Esophagus (tissue), 2 donors: Measurements from ENCODE around the gene ABHD8. TPM values are rescaled to one million over a fixed set of nuclear protein-coding genes. Genes with fewer than 3 reads are reported as not detected.
A peak's percentile ranks its signal among the peaks of the same experiment; 100 is the strongest.

Experiments
- H3K27ac ChIP-seq, 2 donors: one replicate each; pipeline ENCODE4 v1.5.1; 2013; ENCODE audit warnings: low read depth in 2 of 2, mild to moderate bottlenecking in 2 of 2, inconsistent platforms in 1 of 2, low read length in 1 of 2, moderate library complexity in 1 of 2
- H3K27me3 ChIP-seq, 2 donors: one replicate each; pipeline ENCODE4 v1.6.1; 2013; ENCODE audit warnings: low read length in 2 of 2, control low read depth in 1 of 2, mild to moderate bottlenecking in 1 of 2; ENCODE audit not compliant: insufficient read depth in 2 of 2, control insufficient read depth in 1 of 2
- H3K36me3 ChIP-seq, 2 donors: one replicate each; pipeline ENCODE4 v1.6.1; 2013; ENCODE audit warnings: low read length in 1 of 2; ENCODE audit not compliant: control insufficient read depth in 2 of 2, insufficient read depth in 2 of 2
- H3K4me1 ChIP-seq, 2 donors: one replicate each; pipeline ENCODE4 v1.6.1; 2013; ENCODE audit warnings: low read length in 1 of 2; ENCODE audit not compliant: control insufficient read depth in 2 of 2, insufficient read depth in 2 of 2
- H3K4me3 ChIP-seq, 2 donors: one replicate each; pipeline ENCODE4 v1.5.1; 2013; ENCODE audit warnings: low read length in 2 of 2, mild to moderate bottlenecking in 2 of 2, low read depth in 1 of 2, moderate library complexity in 1 of 2
- H3K9me3 ChIP-seq, 2 donors: one replicate each; pipeline ENCODE4 v1.6.1; 2013; ENCODE audit warnings: mild to moderate bottlenecking in 2 of 2, low read depth in 1 of 2, low read length in 1 of 2, moderate library complexity in 1 of 2; ENCODE audit not compliant: control insufficient read depth in 2 of 2, insufficient read depth in 1 of 2
- WGBS, 2 donors: extraction: QIAGEN DNeasy Blood & Tissue Kit; methylation state at CpG; one replicate each; pipeline ENCODE4 v1.1.7; 2013; 5-methylcytosine and 5-hydroxymethylcytosine counted together
- polyA plus RNA-seq, 2 donors: library from polyadenylated mRNA; stranded (reverse); fragments of 200-250 nt; gene quantifications; one replicate each; pipeline ENCODE4 v1.2.3, GENCODE V29; 2013
- donor health status: healthy with polysubstance abuse.
- donor health status: Bipolar disorder and iron deficiency.

The ABHD8 gene
- polyA plus RNA-seq, 2 donors, result 3.4 to 4.5 TPM

- 8 to 11% methylated on average over 68 to 94 of the region's 94 CpGs for WGBS, 2 donors
- peak overlapping the region; percentile 64 to 76 for H3K27ac ChIP-seq
- H3K4me1 ChIP-seq, result peaks cover 8 to 19% of the 10 kb centered on the region in 2 donors
- H3K4me3 ChIP-seq, result peak overlapping the region; percentile 32 to 39
- peaks cover 0 to 28% of the 10 kb centered on the region in 2 donors for H3K36me3 ChIP-seq
- peaks cover 0 to 12% of the 10 kb centered on the region in 2 donors for H3K9me3 ChIP-seq
- H3K27me3 ChIP-seq, result peaks cover 0 to 4% of the 10 kb centered on the region in 2 donors
Measured at GRCh38 chr19:17328517-17329365, 25.5 kb upstream of the ABHD8 start.

GRCh38 chr19:17327654-17328516 is 24.7 kb upstream of the ABHD8 start:
- peaks cover 5 to 14% of the 10 kb centered on the region in 2 donors for H3K4me1 ChIP-seq

DNA sequence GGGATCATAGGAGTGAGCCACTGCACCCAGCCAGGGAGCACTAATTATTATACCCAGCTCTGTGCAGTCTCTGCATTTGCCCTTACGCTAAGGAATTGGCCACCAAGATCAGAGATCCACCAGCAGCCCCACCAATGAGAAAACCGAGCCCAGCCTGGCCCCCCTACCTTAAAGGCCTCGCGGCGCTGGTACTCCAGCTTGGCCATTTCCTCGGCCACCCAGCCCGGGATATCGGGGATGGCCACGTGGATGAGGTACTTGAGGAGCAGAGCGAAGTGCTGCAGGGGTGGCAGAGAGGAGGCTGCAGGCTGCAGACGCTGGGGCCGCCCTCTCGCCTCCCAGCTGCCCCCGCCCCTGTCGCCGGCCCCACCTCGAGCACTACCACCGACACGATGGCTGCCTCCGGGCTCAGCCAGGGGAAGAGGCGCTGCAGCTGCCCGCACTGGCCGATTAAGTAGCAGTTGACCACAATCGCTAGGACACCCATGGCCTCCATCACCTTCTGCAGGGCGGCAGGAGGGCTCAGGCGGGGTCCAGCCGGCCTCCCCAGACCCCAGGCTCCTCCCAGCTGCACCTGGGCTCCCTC is 23.9 kb upstream of the ABHD8 start:
- Histone ChIP-seq H3K27me3 (peaks cover 0 to 4% of the 10 kb centered on the region in 2 donors), H3K27ac (no peak overlapping the region), H3K36me3 (peaks cover 0 to 17% of the 10 kb centered on the region in 2 donors), H3K9me3 (peaks cover 0 to 4% of the 10 kb centered on the region in 2 donors), H3K4me1 (peaks cover 5 to 11% of the 10 kb centered on the region in 2 donors), H3K4me3 (no peak overlapping the region)
- WGBS, 2 donors, result 87 to 91% methylated on average over 27 of the region's 27 CpGs

More at GRCh38 chr19:17327654-17328516, 24.7 kb upstream of the ABHD8 start:
- peak overlapping the region; percentile 64 to 76 for H3K27ac ChIP-seq
- WGBS, 2 donors, result 23 to 28% methylated on average over 57 to 64 of the region's 64 CpGs
- peaks cover 0 to 4% of the 10 kb centered on the region in 2 donors for H3K27me3 ChIP-seq
- peaks cover 0 to 9% of the 10 kb centered on the region in 2 donors for H3K9me3 ChIP-seq
- H3K4me3 ChIP-seq, result peak overlapping the region; percentile 32 to 39
- H3K36me3 ChIP-seq, result peaks cover 0 to 22% of the 10 kb centered on the region in 2 donors

- peaks cover 0 to 4% of the 10 kb centered on the region in 2 donors for H3K27me3 ChIP-seq
Measured at GRCh38 chr19:17326595-17326966, 23.4 kb upstream of the ABHD8 start.

GRCh38 chr19:17325881-17326594 is 22.8 kb upstream of the ABHD8 start:
- H3K9me3 ChIP-seq, result peaks cover 0 to 4% of the 10 kb centered on the region in 2 donors
- WGBS, 2 donors, result 69 to 74% methylated on average over 17 of the region's 17 CpGs
- H3K4me3 ChIP-seq, result no peak overlapping the region
- peaks cover 5 to 11% of the 10 kb centered on the region in 2 donors for H3K4me1 ChIP-seq
- peak overlapping the region in 1 of 2 donors; percentile 21 for H3K27ac ChIP-seq
- H3K27me3 ChIP-seq, result peaks cover 0 to 4% of the 10 kb centered on the region in 2 donors
- peaks cover 0 to 22% of the 10 kb centered on the region in 2 donors for H3K36me3 ChIP-seq

More at GRCh38 chr19:17326595-17326966, 23.4 kb upstream of the ABHD8 start:
- peaks cover 5 to 11% of the 10 kb centered on the region in 2 donors for H3K4me1 ChIP-seq
- H3K36me3 ChIP-seq, result peaks cover 0 to 20% of the 10 kb centered on the region in 2 donors
- H3K9me3 ChIP-seq, result peaks cover 0 to 4% of the 10 kb centered on the region in 2 donors
- 76 to 82% methylated on average over 11 of the region's 11 CpGs for WGBS, 2 donors
- H3K4me3 ChIP-seq, result no peak overlapping the region
- peak overlapping the region in 1 of 2 donors; percentile 21 for H3K27ac ChIP-seq

- Histone ChIP-seq H3K4me3 (no peak overlapping the region), H3K27me3 (peaks cover 0 to 4% of the 10 kb centered on the region in 2 donors), H3K9me3 (peaks cover 0 to 2% of the 10 kb centered on the region in 2 donors), H3K4me1 (peaks cover 5 to 10% of the 10 kb centered on the region in 2 donors), H3K27ac (no peak overlapping the region), H3K36me3 (peaks cover 4 to 25% of the 10 kb centered on the region in 2 donors)
- 93 to 94% methylated on average over 13 to 20 of the region's 20 CpGs for WGBS, 2 donors
Measured at GRCh38 chr19:17325133-17325532, 21.9 kb upstream of the ABHD8 start.

DNA sequence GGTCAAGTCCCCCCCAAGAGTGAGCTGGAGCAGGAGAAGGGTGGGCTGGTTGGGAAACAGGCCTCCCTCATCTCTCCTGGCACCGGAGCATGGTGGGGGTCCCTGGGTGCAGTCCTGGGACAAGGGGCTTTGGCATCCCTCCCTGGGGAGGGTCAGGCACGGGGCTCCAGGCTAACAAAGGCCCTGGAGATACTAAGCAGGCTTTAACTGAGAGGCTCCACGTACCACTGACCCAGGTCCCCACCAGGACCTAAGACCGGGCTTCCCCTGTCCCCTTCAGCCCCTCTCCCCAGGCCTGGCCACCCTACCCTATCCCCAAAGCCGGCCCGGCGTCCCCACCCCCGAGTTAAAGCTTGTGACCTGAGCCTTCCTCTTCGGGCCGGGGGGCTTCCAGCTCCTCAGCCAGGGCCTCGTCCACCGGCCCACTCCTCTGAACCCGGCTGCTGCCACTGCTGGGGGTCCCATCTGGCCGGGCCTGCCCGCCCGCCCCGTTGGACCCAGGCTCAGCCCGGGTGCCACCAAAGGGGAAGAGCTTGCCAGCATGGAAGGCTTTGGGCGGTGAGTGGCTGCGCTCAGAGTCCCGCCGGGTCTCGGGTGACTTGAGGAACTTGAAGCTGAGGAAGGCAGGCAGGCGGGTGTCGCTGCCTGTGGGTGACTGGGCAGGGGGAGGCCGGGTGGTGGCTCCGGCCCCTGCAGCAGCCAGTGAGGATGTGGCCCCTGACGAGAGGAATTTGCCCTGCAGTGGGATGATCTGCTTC is 21.3 kb upstream of the ABHD8 start:
- WGBS, 2 donors, result 90 to 91% methylated on average over 28 of the region's 28 CpGs
- H3K36me3 ChIP-seq, result peaks cover 5 to 27% of the 10 kb centered on the region in 2 donors
- H3K4me3 ChIP-seq, result no peak overlapping the region
- H3K9me3 ChIP-seq, result no peaks in the 10 kb centered on the region
- peaks cover 5 to 7% of the 10 kb centered on the region in 2 donors for H3K4me1 ChIP-seq
- no peaks in the 10 kb centered on the region for H3K27me3 ChIP-seq
- no peak overlapping the region for H3K27ac ChIP-seq

DNA sequence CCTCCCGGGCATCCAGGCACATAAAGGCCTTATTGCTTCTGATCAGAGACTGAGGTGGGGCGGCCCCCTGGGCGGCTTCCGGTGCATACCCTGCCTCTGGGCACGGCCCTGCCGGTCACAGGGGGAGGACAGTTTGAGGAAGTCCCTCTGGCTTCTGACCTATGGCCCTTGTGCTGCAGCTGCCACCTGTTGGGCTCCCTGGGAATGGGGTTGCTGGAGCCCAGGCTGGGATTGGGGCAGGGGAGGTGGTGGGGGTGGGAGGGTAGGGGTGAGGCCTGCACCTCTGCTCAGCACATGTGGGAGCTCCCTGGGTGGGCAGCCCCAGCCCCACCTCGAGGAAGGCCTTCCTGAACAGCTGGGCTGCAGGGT is 20.7 kb upstream of the ABHD8 start:
- Histone ChIP-seq H3K4me3 (no peak overlapping the region), H3K27me3 (no peaks in the 10 kb centered on the region), H3K27ac (no peak overlapping the region), H3K9me3 (no peaks in the 10 kb centered on the region), H3K4me1 (peaks cover 2 to 4% of the 10 kb centered on the region in 2 donors), H3K36me3 (peaks cover 5 to 30% of the 10 kb centered on the region in 2 donors)
- WGBS, 2 donors, result 30 to 33% methylated on average over 5 to 7 of the region's 7 CpGs
